GM19328 (cell line): Measurements from ENCODE around the gene RASGRP2.

Source experiments
- ATAC-seq: cut with Tn5 transposase; IDR thresholded peaks from one replicate; pipeline ENCODE4 v1.9.1; 2021; ENCODE audit warnings: mild to moderate bottlenecking, moderate library complexity; ENCODE audit not compliant: unreplicated experiment

The RASGRP2 gene

DNA sequence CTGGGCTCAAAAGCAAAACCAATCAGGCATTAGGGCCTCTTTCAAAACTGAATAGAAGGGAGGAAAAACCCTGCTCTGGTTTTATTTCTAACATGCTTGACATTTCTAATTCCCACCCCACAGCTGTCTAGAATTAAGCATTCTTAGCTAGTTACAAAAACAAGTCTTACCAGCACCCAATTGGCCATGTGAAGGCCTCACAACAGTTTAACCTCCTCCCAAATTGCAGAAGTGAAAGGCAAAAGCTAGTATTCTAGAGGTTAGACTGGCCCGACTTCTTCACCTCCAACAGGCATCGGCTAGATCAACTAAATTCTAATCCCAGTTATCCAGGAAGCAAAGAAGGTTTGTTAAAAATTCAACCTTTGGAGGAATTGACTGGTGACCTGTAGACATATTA lies 27.9 kb upstream of the RASGRP2 start:
- ATAC-seq, result no peak

GRCh38 chr11:64770120-64770519 lies 26.2 kb upstream of the RASGRP2 start:
- no peak for ATAC-seq

DNA sequence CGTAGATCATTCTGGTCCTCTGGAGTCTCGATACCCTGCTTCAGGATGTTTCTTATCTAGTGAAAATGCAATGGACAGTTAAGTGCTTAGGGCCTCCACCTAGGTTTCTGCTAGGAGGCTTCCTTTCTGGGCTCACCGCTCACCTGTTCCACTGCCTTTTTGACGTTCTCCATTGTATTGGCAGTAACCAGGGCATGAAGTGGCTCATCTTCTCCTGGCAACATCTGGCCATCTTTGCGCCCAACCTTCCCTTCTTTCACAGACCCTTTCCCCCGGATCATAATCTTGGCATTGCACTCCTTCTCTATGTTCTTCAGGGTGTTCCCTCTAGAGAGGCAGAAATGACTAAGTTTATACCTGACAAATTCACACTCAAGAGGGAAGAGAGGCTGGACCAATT lies 25.3 kb upstream of the RASGRP2 start:
- ATAC-seq, result no peak

- ATAC-seq, result no peak
These were observed 24.4 kb upstream of the RASGRP2 start for GRCh38 chr11:64768300-64768694.

GRCh38 chr11:64767344-64768299 lies 23.7 kb upstream of the RASGRP2 start:
- no peak for ATAC-seq

DNA sequence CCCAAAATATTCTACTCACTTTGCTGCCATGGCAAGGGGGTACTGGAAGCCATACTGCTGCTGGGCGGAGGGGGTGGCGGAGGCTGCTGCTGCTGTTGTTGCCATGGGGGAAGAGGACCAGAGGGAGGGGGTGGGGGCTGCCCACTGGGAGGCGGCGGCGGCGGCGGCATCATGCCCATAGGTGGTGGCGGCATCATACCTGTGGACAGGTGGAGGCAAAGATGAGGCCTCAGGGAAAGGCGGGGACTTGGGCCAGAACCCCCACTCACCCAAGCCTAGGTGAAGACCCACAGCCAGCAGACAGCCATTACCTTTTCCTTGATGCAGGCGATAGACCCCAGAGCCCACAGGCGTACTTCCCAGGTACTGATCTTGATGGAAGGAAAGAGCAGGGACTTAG lies 22.9 kb upstream of the RASGRP2 start:
- ATAC-seq, result no peak

DNA sequence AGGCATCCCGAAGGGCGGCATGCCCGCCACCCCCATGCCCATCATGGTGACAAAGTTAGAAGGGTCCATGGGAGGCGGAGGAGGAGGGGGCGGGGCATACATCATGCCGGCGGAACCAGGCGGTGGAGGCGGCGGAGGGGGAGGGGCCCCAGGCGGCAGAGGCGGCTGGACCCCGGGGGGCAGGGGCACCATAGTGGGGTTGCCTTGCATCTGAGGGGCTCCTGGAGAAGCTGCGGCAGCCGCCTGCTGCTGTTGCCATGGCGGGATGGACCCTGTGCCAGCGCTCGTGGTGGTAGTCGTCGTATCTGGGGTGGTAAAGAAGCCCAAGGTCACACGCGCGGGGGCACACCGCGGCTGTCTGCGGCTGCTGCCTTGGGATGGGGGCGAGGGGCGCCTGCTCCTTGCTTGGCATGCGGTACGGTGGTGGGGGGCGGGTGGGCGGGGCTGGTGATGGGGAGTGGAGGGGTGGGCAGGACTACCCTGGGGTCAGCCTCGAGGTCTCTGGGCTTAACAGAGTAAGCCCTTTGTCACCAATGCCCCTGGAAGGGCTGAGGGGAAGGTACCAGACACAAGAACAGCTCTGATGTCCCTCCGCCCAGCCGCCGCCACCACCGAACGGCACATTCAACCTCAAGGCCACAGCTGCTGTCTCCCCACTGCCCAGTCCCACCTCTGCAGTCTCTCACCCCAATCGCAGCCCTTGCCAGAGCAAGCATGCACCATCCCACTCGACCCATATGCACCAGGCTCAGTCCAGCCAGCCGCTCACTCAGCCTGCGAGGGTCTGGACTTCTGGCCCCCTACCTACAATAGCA lies 22.1 kb upstream of the RASGRP2 start:
- no peak for ATAC-seq

- ATAC-seq, result no peak
These were observed 21.4 kb upstream of the RASGRP2 start for GRCh38 chr11:64765291-64765850.

DNA sequence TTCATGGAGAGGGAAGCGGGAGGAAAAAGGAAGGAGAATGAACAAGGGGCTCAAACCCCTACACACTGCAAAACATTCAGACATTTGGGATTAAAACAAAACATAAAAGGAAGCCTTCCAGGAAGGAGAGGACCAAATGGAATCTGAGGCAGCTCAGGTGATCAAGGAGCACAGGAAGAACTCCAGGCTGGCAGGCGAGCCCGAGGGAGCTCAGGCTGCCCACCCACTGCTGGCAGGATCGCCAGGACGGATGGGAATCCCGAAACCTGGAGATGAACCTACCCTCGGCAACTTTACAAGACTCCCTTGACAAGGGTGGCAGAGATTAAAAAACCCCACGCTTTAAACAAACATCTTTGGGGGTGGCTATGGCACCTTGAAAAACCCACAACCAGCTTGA lies 20.8 kb upstream of the RASGRP2 start:
- ATAC-seq, result no peak

GRCh38 chr11:64764040-64764611 lies 20.2 kb upstream of the RASGRP2 start:
- no peak for ATAC-seq

- ATAC-seq, result no peak
These were observed 19.6 kb upstream of the RASGRP2 start for GRCh38 chr11:64763526-64764039.

- no peak for ATAC-seq
These were observed 19.0 kb upstream of the RASGRP2 start for GRCh38 chr11:64762674-64763525.

DNA sequence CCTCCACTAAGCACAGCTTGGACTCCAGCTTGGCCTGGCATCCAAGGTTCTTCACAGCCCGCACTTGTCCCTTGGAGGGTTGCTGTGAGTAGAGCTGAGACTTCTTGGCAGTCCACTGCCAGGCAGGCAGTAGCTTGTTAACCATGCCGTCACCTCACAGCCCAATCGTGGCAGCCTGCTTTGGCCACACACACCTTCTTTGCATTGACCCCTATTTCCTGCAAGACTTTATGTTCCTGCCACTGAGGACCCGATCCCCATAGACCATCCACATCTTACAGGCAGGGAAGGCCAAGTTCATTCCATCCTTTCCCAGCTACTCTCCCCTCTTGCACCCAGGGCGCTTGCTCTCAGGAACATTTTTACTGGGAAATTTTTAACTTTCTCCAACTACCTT lies 18.3 kb upstream of the RASGRP2 start:
- no peak for ATAC-seq

DNA sequence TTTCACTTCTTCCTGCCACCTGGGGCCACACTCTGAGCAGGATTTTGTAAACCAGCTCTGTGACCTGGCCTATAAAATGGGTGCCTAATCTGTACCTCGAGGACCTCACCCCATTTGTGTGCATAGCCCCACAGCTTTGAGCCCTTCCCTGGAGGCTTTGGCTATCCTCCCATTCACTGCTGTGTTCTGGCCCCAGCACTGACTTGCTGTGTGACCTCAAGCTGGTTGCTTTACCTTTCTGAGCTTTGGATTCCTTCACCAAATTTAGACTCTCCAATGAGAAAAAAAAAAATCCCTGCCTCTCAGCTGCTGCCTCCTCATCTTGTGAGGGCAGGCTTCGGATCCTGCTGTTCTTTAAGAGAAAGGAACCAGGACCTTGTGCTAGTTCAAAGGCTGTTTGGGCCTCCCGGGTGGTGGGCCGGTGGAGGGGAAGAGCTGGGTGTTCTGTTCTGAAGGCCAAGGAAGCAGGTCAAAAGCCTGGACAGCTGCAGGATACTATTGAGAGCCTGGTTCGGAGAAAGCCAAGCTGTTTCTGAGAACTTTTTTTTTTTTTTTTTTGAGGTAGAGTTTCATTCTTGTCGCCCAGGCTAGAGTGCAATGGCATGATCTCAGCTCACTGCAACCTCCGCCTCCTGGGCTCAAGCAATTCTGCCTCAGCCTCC lies 16.9 kb upstream of the RASGRP2 start:
- no peak for ATAC-seq

GRCh38 chr11:64759722-64760719 lies 16.1 kb upstream of the RASGRP2 start, which contains the start of gene PYGM:
PYGM (minus strand) TSS chr11:64759974; CDS start chr11:64759898, 76 bp downstream.
- no peak for ATAC-seq

- ATAC-seq, result no peak
These were observed 15.3 kb upstream of the RASGRP2 start for GRCh38 chr11:64759131-64759721.

DNA sequence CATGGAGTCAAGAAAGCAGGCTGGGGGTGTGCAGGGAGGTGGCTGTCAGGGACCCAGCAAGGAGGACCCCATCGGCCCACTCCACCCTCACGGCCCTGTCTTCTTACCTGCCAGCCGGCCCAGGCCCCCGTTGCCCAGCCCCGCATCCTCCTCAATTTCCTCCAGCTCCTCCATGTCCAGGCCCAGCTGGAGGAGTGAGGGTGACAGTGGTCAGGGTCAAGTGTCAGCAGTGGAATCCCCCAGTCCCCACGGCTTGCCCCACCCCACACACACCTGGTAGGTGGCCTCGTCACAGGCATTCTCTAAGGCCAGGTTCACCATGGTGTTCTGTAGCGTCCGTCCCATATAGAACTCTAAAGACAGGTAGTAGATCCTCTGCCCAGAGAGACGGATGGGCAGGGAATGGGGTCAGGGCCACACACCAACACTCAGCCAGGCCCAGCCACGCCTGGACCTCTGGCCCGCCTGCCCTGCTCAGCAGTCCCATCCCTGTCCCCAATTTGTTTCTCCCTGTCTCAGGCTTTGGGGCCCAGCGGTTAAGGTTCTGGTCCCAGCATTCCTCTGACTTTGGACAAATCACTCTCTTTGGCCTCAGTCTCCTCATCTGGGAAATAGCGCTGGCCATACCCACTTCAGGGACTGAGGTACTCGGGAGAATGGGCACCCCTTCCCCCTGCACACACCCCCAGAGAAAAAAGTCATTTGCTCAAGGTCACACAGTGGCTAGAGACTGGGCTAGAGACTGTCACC lies 14.6 kb upstream of the RASGRP2 start:
- no peak for ATAC-seq
